DOHH2 (cell line): Measurements from ENCODE around the gene PAQR5.

Experiments used
- H3F3A ChIP-seq: fragments of 200-600 bp; sonication (generic), shearing (Covaris generic); 2 replicates; pipeline ENCODE4 v1.6.0; 2016; ENCODE audit warnings: antibody characterized with exemption, mild to moderate bottlenecking; ENCODE audit not compliant: control insufficient read depth, insufficient read depth
- H3K27ac ChIP-seq: fragments of 200-600 bp; sonication (generic); 2 replicates; pipeline ENCODE4 v1.5.1; 2014; ENCODE audit warnings: low read depth, mild to moderate bottlenecking, low read length, moderate library complexity
- H3K27me3 ChIP-seq: fragments of 200-600 bp; sonication (generic); 2 replicates; pipeline ENCODE4 v1.6.1; 2014; ENCODE audit warnings: mild to moderate bottlenecking, low read length, mixed read lengths; ENCODE audit not compliant: control insufficient read depth
- H3K36me3 ChIP-seq: fragments of 200-600 bp; sonication (generic); 2 replicates; pipeline ENCODE4 v1.6.1; 2014; ENCODE audit warnings: mild to moderate bottlenecking, low read length, moderate library complexity, mixed read lengths; ENCODE audit not compliant: control insufficient read depth
- H3K4me1 ChIP-seq: fragments of 200-600 bp; sonication (generic); 2 replicates; pipeline ENCODE4 v1.6.1; 2014; ENCODE audit warnings: mild to moderate bottlenecking, low read length, mixed read lengths; ENCODE audit not compliant: control insufficient read depth
- H3K4me2 ChIP-seq: fragments of 200-600 bp; sonication (generic); 2 replicates; pipeline ENCODE4 v1.6.0; 2014; ENCODE audit warnings: mild to moderate bottlenecking, low read length, moderate library complexity
- H3K4me3 ChIP-seq: fragments of 200-600 bp; sonication (generic); 2 replicates; pipeline ENCODE4 v1.5.1; 2014; ENCODE audit warnings: mild to moderate bottlenecking, low read length, mixed read lengths
- H3K79me2 ChIP-seq: fragments of 200-600 bp; sonication (generic); 2 replicates; pipeline ENCODE4 v1.6.1; 2014; ENCODE audit warnings: mild to moderate bottlenecking, low read length, mixed read lengths; ENCODE audit not compliant: control insufficient read depth
- H3K9me2 ChIP-seq: fragments of 200-600 bp; sonication (generic); replicated peaks from 2 replicates; pipeline ENCODE4 v1.6.1; 2014; ENCODE audit warnings: mild to moderate bottlenecking, low read length, mixed read lengths; ENCODE audit not compliant: control insufficient read depth
- H3K9me3 ChIP-seq: fragments of 200-600 bp; sonication (generic); 2 replicates; pipeline ENCODE4 v1.6.1; 2014; ENCODE audit warnings: antibody characterized with exemption, low read length, mixed read lengths; ENCODE audit not compliant: control insufficient read depth, insufficient read depth
- H4K20me1 ChIP-seq: fragments of 200-600 bp; sonication (generic); 2 replicates; pipeline ENCODE4 v1.6.0; 2014; ENCODE audit warnings: low read depth, mild to moderate bottlenecking, antibody characterized with exemption, low read length, moderate library complexity; ENCODE audit not compliant: control insufficient read depth, insufficient read depth
- EZH2phosphoT487 ChIP-seq: fragments of 200-600 bp; sonication (generic); IDR thresholded peaks from 2 replicates; pipeline ENCODE4 v1.6.1; 2017; ENCODE audit warnings: borderline replicate concordance, mild to moderate bottlenecking, antibody characterized with exemption, low read length, moderate library complexity, mixed read lengths
- TF ChIP-seq, protein P1 (sequence below): fragments of 200-600 bp; sonication (generic); IDR thresholded peaks from one replicate; pipeline ENCODE4 v1.5.1; 2014; ENCODE audit warnings: antibody characterized with exemption, mild to moderate bottlenecking, low read depth, low read length; ENCODE audit not compliant: poor library complexity, severe bottlenecking

Gene PAQR5

DNA sequence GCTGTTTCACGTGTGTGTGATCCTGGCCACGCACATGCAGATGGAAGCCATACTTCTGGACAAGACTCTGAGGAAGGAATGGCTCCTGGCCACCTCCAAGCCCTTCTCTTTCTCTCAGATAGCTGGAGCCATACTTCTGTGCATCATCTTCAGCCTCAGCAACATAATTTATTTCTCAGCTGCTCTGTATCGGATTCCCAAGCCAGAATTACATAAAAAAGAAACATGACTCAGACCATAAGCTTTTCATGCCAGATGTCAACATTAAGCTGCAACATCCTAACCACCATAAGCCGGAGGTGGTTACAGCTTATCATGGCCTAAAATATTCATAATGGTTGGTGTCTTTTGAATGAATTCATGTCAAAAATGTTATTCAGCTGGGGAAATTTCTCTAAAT is 104.9 kb downstream of the PAQR5 start:
- no peaks in the 10 kb centered on the region for H4K20me1 ChIP-seq
- H3K4me1 ChIP-seq = peaks cover 2% of the 10 kb centered on the region; the same call in 1 of the 2 replicates
- peaks cover 12% of the 10 kb centered on the region for H3K27me3 ChIP-seq
- no peaks in the 10 kb centered on the region for H3F3A ChIP-seq
- H3K9me2 ChIP-seq = no peaks in the 10 kb centered on the region
- no peak overlapping the region for H3K4me3 ChIP-seq
- no peak for TF ChIP-seq EZH2phosphoT487
- TF ChIP-seq, protein P1, sequence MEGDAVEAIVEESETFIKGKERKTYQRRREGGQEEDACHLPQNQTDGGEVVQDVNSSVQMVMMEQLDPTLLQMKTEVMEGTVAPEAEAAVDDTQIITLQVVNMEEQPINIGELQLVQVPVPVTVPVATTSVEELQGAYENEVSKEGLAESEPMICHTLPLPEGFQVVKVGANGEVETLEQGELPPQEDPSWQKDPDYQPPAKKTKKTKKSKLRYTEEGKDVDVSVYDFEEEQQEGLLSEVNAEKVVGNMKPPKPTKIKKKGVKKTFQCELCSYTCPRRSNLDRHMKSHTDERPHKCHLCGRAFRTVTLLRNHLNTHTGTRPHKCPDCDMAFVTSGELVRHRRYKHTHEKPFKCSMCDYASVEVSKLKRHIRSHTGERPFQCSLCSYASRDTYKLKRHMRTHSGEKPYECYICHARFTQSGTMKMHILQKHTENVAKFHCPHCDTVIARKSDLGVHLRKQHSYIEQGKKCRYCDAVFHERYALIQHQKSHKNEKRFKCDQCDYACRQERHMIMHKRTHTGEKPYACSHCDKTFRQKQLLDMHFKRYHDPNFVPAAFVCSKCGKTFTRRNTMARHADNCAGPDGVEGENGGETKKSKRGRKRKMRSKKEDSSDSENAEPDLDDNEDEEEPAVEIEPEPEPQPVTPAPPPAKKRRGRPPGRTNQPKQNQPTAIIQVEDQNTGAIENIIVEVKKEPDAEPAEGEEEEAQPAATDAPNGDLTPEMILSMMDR = no peak
- no peaks in the 10 kb centered on the region for H3K79me2 ChIP-seq
- no peaks in the 10 kb centered on the region for H3K36me3 ChIP-seq
- no peak overlapping the region for H3K4me2 ChIP-seq
- H3K27ac ChIP-seq = no peak overlapping the region
- no peaks in the 10 kb centered on the region for H3K9me3 ChIP-seq

DNA sequence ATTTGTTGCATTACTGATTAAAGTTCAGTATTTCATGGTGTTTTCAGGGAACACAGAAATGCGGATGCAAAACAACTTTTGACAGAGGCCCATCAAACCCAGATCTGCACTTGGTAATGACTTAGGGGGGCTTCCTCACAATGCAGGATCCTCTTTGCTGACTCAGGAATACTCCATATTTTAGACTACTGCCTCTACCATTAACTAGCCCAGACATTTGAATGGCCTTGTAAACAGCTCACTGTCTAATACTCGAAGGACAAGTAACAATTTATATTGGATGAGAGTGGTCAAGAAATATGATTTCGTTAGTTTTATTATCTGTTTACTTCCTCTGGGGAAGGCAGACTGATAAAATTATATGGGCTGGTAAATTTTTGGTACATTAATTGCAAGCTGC is 106.4 kb downstream of the PAQR5 start:
- H4K20me1 ChIP-seq = no peaks in the 10 kb centered on the region
- H3K4me2 ChIP-seq = no peak overlapping the region
- H3K9me2 ChIP-seq = no peaks in the 10 kb centered on the region
- H3K4me1 ChIP-seq = no peaks in the 10 kb centered on the region
- no peaks in the 10 kb centered on the region for H3K79me2 ChIP-seq
- H3F3A ChIP-seq = no peaks in the 10 kb centered on the region
- H3K9me3 ChIP-seq = no peaks in the 10 kb centered on the region
- TF ChIP-seq, protein P1 = no peak
- TF ChIP-seq EZH2phosphoT487 = no peak
- H3K27ac ChIP-seq = no peak overlapping the region
- H3K27me3 ChIP-seq = peaks cover 12% of the 10 kb centered on the region
- no peak overlapping the region for H3K4me3 ChIP-seq
- no peaks in the 10 kb centered on the region for H3K36me3 ChIP-seq

DNA sequence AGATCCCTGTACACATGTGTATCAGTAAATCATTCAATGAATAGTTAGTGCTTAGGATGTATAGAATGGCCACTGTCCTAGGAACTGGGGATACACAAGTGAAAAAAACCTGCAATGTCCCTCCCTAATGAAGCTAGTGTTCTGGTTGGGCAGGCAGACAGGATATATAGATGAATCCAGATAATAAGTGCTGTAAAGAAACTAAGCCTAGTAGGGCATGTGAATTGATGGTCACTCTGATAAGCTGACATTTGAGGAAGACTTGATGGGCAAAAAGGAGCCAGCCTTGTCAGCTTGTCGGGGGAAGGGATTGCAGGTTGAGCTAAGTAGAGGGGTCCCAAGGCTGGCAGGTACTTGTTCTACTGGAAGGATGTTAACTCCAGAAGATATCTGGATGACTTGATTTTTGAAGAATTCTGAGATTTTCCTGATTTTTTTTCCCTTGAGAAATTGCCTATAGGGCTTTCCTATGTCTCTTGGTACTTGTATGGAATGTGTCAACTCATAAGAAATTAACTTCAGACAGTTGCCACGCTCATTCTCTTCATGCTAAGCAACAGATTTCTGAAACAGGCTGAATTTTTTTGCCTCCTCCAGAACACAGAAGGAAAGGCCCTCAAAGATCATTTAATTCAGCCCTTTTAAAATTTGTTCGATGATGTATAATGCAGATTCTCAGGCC is 109.1 kb downstream of the PAQR5 start:
- no peaks in the 10 kb centered on the region for H3K79me2 ChIP-seq
- H4K20me1 ChIP-seq = no peaks in the 10 kb centered on the region
- H3K9me2 ChIP-seq = no peaks in the 10 kb centered on the region
- no peaks in the 10 kb centered on the region for H3K9me3 ChIP-seq
- H3K4me1 ChIP-seq = no peaks in the 10 kb centered on the region
- TF ChIP-seq, protein P1 = no peak
- TF ChIP-seq EZH2phosphoT487 = no peak
- H3K27ac ChIP-seq = no peak overlapping the region
- no peaks in the 10 kb centered on the region for H3K36me3 ChIP-seq
- no peaks in the 10 kb centered on the region for H3F3A ChIP-seq
- no peak overlapping the region for H3K4me2 ChIP-seq
- H3K4me3 ChIP-seq = no peak overlapping the region
- peaks cover 12% of the 10 kb centered on the region for H3K27me3 ChIP-seq
